HFF-Myc (cell line): ENCODE data around the gene ABCC3.

Experiments used
- DNase-seq: peaks from one replicate; pipeline ENCODE4 v3.0.0-alpha.2; 2011; ENCODE audit warnings: low read depth; ENCODE audit errors: extremely low read depth
- H3K4me3 ChIP-seq: replicated peaks from 2 replicates; pipeline ENCODE4 v1.5.1; 2011; ENCODE audit warnings: low read depth, mild to moderate bottlenecking, control low read depth, low read length
- CTCF ChIP-seq: IDR thresholded peaks from 2 replicates; pipeline ENCODE4 v1.5.1; 2012; ENCODE audit warnings: mild to moderate bottlenecking, low read depth, low read length, control low read depth; ENCODE audit errors: missing control alignments

Gene ABCC3

GRCh38 chr17:50634915-50635731 is 442 bp downstream of the ABCC3 start:
- H3K4me3 ChIP-seq = peak overlapping the region; percentile 42
- no peak for DNase-seq
- TF ChIP-seq CTCF = no peak

GRCh38 chr17:50635732-50635981 is 976 bp downstream of the ABCC3 start:
- DNase-seq = no peak
- no peak overlapping the region for H3K4me3 ChIP-seq
- no peak for TF ChIP-seq CTCF

GRCh38 chr17:50635982-50636803 is 1.5 kb downstream of the ABCC3 start:
- H3K4me3 ChIP-seq = no peak overlapping the region
- TF ChIP-seq CTCF = no peak
- DNase-seq = no peak

- TF ChIP-seq CTCF = no peak
- DNase-seq = no peak
- no peak overlapping the region for H3K4me3 ChIP-seq
Measured at GRCh38 chr17:50636804-50637195, 2.1 kb downstream of the ABCC3 start.

- DNase-seq = no peak
- no peak for TF ChIP-seq CTCF
- H3K4me3 ChIP-seq = no peak overlapping the region
Measured at GRCh38 chr17:50637829-50638605, 3.3 kb downstream of the ABCC3 start.

- TF ChIP-seq CTCF = no peak
- DNase-seq = no peak
- H3K4me3 ChIP-seq = no peak overlapping the region
Measured at GRCh38 chr17:50638606-50638965, 3.9 kb downstream of the ABCC3 start.
